HCT116 (cell line): ENCODE data around the gene CHTF8.

Experiments
- CEBPB ChIP-seq: IDR thresholded peaks from 2 replicates; pipeline ENCODE4 v1.6.1; 2012; ENCODE audit warnings: low read depth
- CTCF ChIP-seq, 3 experiments: fragments of 200-600 bp in 1 of 3; sonication (generic) in 1 of 3; IDR thresholded peaks in 2 of 3; conservative IDR thresholded peaks in 1 of 3; 2 replicates each; pipeline ENCODE4 v1.5.1; 2012 to 2017; ENCODE audit warnings: low read depth in 2 of 3, low read length in 2 of 3, antibody characterized with exemption in 1 of 3, borderline replicate concordance in 1 of 3, control low read depth in 1 of 3, mild to moderate bottlenecking in 1 of 3, mixed read lengths in 1 of 3, mixed run types in 1 of 3, moderate library complexity in 1 of 3; ENCODE audit not compliant: insufficient read depth in 1 of 3
- EZH2 ChIP-seq: fragments of 200-600 bp; sonication (generic); IDR thresholded peaks from 2 replicates; pipeline ENCODE4 v1.6.1; 2017; ENCODE audit warnings: antibody characterized with exemption, mixed run types
- EZH2phosphoT487 ChIP-seq: fragments of 200-600 bp; IDR thresholded peaks from 2 replicates; pipeline ENCODE4 v1.6.1; 2018; ENCODE audit warnings: antibody characterized with exemption, borderline replicate concordance
- POLR2A ChIP-seq: IDR thresholded peaks from 2 replicates; pipeline ENCODE4 v1.7.0; 2011; ENCODE audit warnings: borderline replicate concordance; ENCODE audit not compliant: insufficient read depth, insufficient read length; ENCODE audit errors: extremely low read depth
- RAD21 ChIP-seq: IDR thresholded peaks from 2 replicates; pipeline ENCODE4 v1.6.1; 2012; ENCODE audit warnings: low read depth, mild to moderate bottlenecking
- TF ChIP-seq, protein P1 (sequence below): IDR thresholded peaks from 2 replicates; pipeline ENCODE4 v1.6.1; 2012
- TF ChIP-seq, protein P2 (sequence below): IDR thresholded peaks from 2 replicates; pipeline ENCODE4 v1.6.1; 2012

DNA sequence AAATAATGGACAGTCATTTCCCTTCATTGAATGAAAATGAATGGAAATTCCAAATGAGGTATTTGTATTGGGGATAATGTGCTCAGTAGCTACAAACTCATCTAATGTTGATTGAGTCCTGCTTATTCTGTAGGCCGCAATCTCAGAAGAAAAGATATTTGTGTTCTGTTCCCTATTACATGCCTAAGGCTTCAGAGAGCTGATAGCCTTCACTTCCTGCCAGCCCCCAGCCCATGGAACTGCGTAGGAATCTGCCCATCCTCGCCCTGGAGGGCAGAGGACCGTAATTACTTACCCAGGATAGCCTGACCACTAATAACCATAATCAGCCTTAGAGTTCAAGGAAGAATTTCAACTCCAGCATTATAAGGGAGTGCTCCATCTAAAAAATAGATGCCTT, 36.7 kb upstream of the CHTF8 start:
- no peak for TF ChIP-seq CTCF (IDR thresholded peaks at IDR 0.05 in 2 of 3, conservative IDR thresholded peaks at IDR 0.05 in 1 of 3; ENCODE audit: borderline replicate concordance in 1 of 3, insufficient read depth in 1 of 3, low read depth in 2 of 3, low read length in 2 of 3)
- TF ChIP-seq, protein P1, sequence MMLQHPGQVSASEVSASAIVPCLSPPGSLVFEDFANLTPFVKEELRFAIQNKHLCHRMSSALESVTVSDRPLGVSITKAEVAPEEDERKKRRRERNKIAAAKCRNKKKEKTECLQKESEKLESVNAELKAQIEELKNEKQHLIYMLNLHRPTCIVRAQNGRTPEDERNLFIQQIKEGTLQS: no peak
- no peak for TF ChIP-seq CEBPB
- TF ChIP-seq POLR2A: no peak
- no peak for TF ChIP-seq EZH2phosphoT487
- no peak for TF ChIP-seq EZH2
- TF ChIP-seq RAD21: no peak
- TF ChIP-seq, protein P2, sequence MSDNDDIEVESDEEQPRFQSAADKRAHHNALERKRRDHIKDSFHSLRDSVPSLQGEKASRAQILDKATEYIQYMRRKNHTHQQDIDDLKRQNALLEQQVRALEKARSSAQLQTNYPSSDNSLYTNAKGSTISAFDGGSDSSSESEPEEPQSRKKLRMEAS: no peak
